Activated CD4-positive, alpha-beta T cell treated with anti-CD3 and anti-CD28 coated beads, Interleukin-2, amount 10 ng/mL, durations not matched to agents 7 days and 5 days (primary cell): ENCODE data around the gene AAMP. TPM values are rescaled to one million over a fixed set of nuclear protein-coding genes. Genes with fewer than 3 reads are reported as not detected.
A peak's percentile ranks its signal among the peaks of the same experiment; 100 is the strongest.
"Not testable (repeated sequence)": the region's sequence is repeated elsewhere in the genome, so short reads cannot be mapped to it uniquely, and the experiment has no call there.

Source experiments
- CTCF ChIA-PET: fragments of 350-600 bp; sonication (Branson Sonifier 250); formaldehyde crosslinking; loops from one replicate; lab custom pipeline; 2021; ENCODE audit warnings: antibody characterized with exemption; lab: Charles Lee
- POLR2A ChIA-PET: fragments of 350-600 bp; sonication (Branson Sonifier 250); formaldehyde crosslinking; loops from one replicate; lab custom pipeline; 2021; ENCODE audit warnings: antibody characterized with exemption; lab: Charles Lee
- DNase-seq: peaks from one replicate; pipeline ENCODE4 v3.0.0-alpha.2; 2020
- H3K27ac Mint-ChIP-seq: one replicate; pipeline ENCODE4 v1.8.0; 2021; ENCODE audit warnings: mild to moderate bottlenecking, moderate library complexity, mixed read lengths
- H3K27me3 Mint-ChIP-seq: one replicate; pipeline ENCODE4 v1.8.0; 2021; ENCODE audit warnings: mixed read lengths
- H3K36me3 Mint-ChIP-seq: one replicate; pipeline ENCODE4 v1.8.0; 2021; ENCODE audit warnings: low read depth, mixed read lengths
- H3K4me1 Mint-ChIP-seq: one replicate; pipeline ENCODE4 v1.8.0; 2021; ENCODE audit warnings: mixed read lengths
- H3K4me3 Mint-ChIP-seq: one replicate; pipeline ENCODE4 v1.8.0; 2021; ENCODE audit warnings: mild to moderate bottlenecking, moderate library complexity, mixed read lengths
- H3K9me3 Mint-ChIP-seq: one replicate; pipeline ENCODE4 v1.8.0; 2021; ENCODE audit warnings: mixed read lengths
- total RNA-seq, 2 experiments: library from RNA; stranded (reverse); gene quantifications; one replicate each; pipeline ENCODE4 v1.2.3, GENCODE V29; 2021

Gene AAMP
- total RNA-seq, 2 experiments from 2014 or later = 42.3 to 51.1 TPM

GRCh38 chr2:218278531-218279360 is 8.8 kb upstream of the AAMP start:
- peak overlapping the region; percentile 54 for H3K27ac Mint-ChIP-seq
- H3K36me3 Mint-ChIP-seq = peaks cover 52% of the 10 kb centered on the region
- no peak for DNase-seq
- H3K4me1 Mint-ChIP-seq = peaks cover 12% of the 10 kb centered on the region
- no peaks in the 10 kb centered on the region for H3K9me3 Mint-ChIP-seq
- no peaks in the 10 kb centered on the region for H3K27me3 Mint-ChIP-seq
- ChIA-PET CTCF (interaction anchor here (1.2 kb wide), 1 partner anchor 117 kb away, joined by 3 read pairs; no protein-coding TSS in a partner anchor), POLR2A (no interaction called here)
- no peak overlapping the region for H3K4me3 Mint-ChIP-seq

- CTCF ChIA-PET = no interaction called here
- POLR2A ChIA-PET = no interaction called here
- Mint-ChIP-seq H3K36me3 (peaks cover 54% of the 10 kb centered on the region), H3K27me3 (no peaks in the 10 kb centered on the region), H3K27ac (no peak overlapping the region), H3K9me3 (no peaks in the 10 kb centered on the region), H3K4me1 (peaks cover 12% of the 10 kb centered on the region), H3K4me3 (no peak overlapping the region)
- DNase-seq = no peak
Observed at GRCh38 chr2:218277921-218278320, 8.0 kb upstream of the AAMP start.

GRCh38 chr2:218276986-218277755 is 7.2 kb upstream of the AAMP start:
- peaks cover 18% of the 10 kb centered on the region for H3K4me1 Mint-ChIP-seq
- peaks cover 54% of the 10 kb centered on the region for H3K36me3 Mint-ChIP-seq
- no peak for DNase-seq
- POLR2A ChIA-PET = no interaction called here
- H3K9me3 Mint-ChIP-seq = no peaks in the 10 kb centered on the region
- H3K27me3 Mint-ChIP-seq = no peaks in the 10 kb centered on the region
- H3K27ac Mint-ChIP-seq = peak overlapping the region; percentile 7
- CTCF ChIA-PET = interaction anchor here (1.0 to 7.5 kb wide), 3 partner anchors 7 to 191 kb away, joined by 3 to 113 read pairs (median 67); partner anchors contain the start of gene TMBIM1
- no peak overlapping the region for H3K4me3 Mint-ChIP-seq

- Mint-ChIP-seq H3K27ac (no peak overlapping the region), H3K27me3 (no peaks in the 10 kb centered on the region), H3K4me1 (peaks cover 27% of the 10 kb centered on the region), H3K4me3 (no peak overlapping the region), H3K36me3 (peaks cover 50% of the 10 kb centered on the region), H3K9me3 (no peaks in the 10 kb centered on the region)
- CTCF ChIA-PET = interaction anchor here (0.5 to 7.5 kb wide), 7 partner anchors 9 to 572 kb away, joined by 3 to 113 read pairs (median 4); partner anchors contain the start of gene TMBIM1
- no peak for DNase-seq
- POLR2A ChIA-PET = no interaction called here
Observed at GRCh38 chr2:218275371-218276072, 5.6 kb upstream of the AAMP start.

GRCh38 chr2:218274586-218274985 is 4.6 kb upstream of the AAMP start:
- CTCF ChIA-PET = interaction anchor here (0.7 to 7.5 kb wide), 4 partner anchors 10 to 121 kb away, joined by 3 to 113 read pairs (median 36); partner anchors contain the start of gene TMBIM1
- Mint-ChIP-seq H3K27ac (no peak overlapping the region), H3K9me3 (no peaks in the 10 kb centered on the region), H3K4me3 (no peak overlapping the region), H3K36me3 (peaks cover 42% of the 10 kb centered on the region), H3K27me3 (no peaks in the 10 kb centered on the region), H3K4me1 (peaks cover 27% of the 10 kb centered on the region)
- POLR2A ChIA-PET = no interaction called here
- no peak for DNase-seq

- peaks cover 32% of the 10 kb centered on the region for H3K4me1 Mint-ChIP-seq
- no peak overlapping the region for H3K27ac Mint-ChIP-seq
- CTCF ChIA-PET = interaction anchor here (1.2 to 7.5 kb wide), 5 partner anchors 11 to 122 kb away, joined by 4 to 113 read pairs (median 30); partner anchors contain the start of genes GPBAR1 and TMBIM1
- H3K36me3 Mint-ChIP-seq = peaks cover 38% of the 10 kb centered on the region
- no peaks in the 10 kb centered on the region for H3K27me3 Mint-ChIP-seq
- no peak for DNase-seq
- POLR2A ChIA-PET = no interaction called here
- H3K9me3 Mint-ChIP-seq = no peaks in the 10 kb centered on the region
- no peak overlapping the region for H3K4me3 Mint-ChIP-seq
Observed at GRCh38 chr2:218273908-218274249, 3.9 kb upstream of the AAMP start.

- H3K36me3 Mint-ChIP-seq = peaks cover 35% of the 10 kb centered on the region
- not testable (repeated sequence) for DNase-seq, H3K27ac Mint-ChIP-seq, H3K4me3 Mint-ChIP-seq, H3K9me3 Mint-ChIP-seq, H3K27me3 Mint-ChIP-seq
- H3K4me1 Mint-ChIP-seq = peaks cover 32% of the 10 kb centered on the region
- CTCF ChIA-PET = interaction anchor here (0.7 to 7.5 kb wide), 11 partner anchors 11 to 444 kb away, joined by 3 to 113 read pairs (median 4); partner anchors contain the start of genes CATIP, GPBAR1 and TMBIM1
- POLR2A ChIA-PET = interaction anchor here (0.6 kb wide), 1 partner anchor 632 kb away, joined by 3 read pairs; no protein-coding TSS in a partner anchor
Observed at GRCh38 chr2:218273214-218273907, 3.4 kb upstream of the AAMP start.

- Mint-ChIP-seq H3K27me3 (no peaks in the 10 kb centered on the region), H3K4me3 (peak overlapping the region; percentile 16), H3K36me3 (peaks cover 34% of the 10 kb centered on the region), H3K4me1 (peaks cover 32% of the 10 kb centered on the region), H3K27ac (peak overlapping the region; percentile 92), H3K9me3 (no peaks in the 10 kb centered on the region)
- POLR2A ChIA-PET = interaction anchor here (0.6 kb wide), 1 partner anchor 633 kb away, joined by 3 read pairs; no protein-coding TSS in a partner anchor
- DNase-seq = peak; percentile 85
- CTCF ChIA-PET = interaction anchor here (0.7 to 7.5 kb wide), 19 partner anchors 12 to 444 kb away, joined by 3 to 113 read pairs (median 4); partner anchors contain the start of genes BCS1L, CATIP, GPBAR1 and TMBIM1
Observed at GRCh38 chr2:218272531-218273212, 2.7 kb upstream of the AAMP start.

GRCh38 chr2:218271865-218272530 is 2.1 kb upstream of the AAMP start:
- H3K27ac Mint-ChIP-seq = peak overlapping the region; percentile 92
- no peaks in the 10 kb centered on the region for H3K27me3 Mint-ChIP-seq
- DNase-seq = no peak
- peaks cover 34% of the 10 kb centered on the region for H3K36me3 Mint-ChIP-seq
- CTCF ChIA-PET = interaction anchor here (0.6 to 7.5 kb wide), 18 partner anchors 11 to 445 kb away, joined by 3 to 113 read pairs (median 4); partner anchors contain the start of genes BCS1L, CATIP, GPBAR1 and TMBIM1
- peak overlapping the region; percentile 88 for H3K4me3 Mint-ChIP-seq
- no peaks in the 10 kb centered on the region for H3K9me3 Mint-ChIP-seq
- peaks cover 39% of the 10 kb centered on the region for H3K4me1 Mint-ChIP-seq
- POLR2A ChIA-PET = interaction anchor here (0.6 kb wide), 1 partner anchor 36 kb away, joined by 3 read pairs; no protein-coding TSS in a partner anchor

- H3K36me3 Mint-ChIP-seq = peaks cover 30% of the 10 kb centered on the region
- H3K27ac Mint-ChIP-seq = peak overlapping the region; percentile 92
- H3K4me1 Mint-ChIP-seq = peaks cover 42% of the 10 kb centered on the region
- H3K27me3 Mint-ChIP-seq = no peaks in the 10 kb centered on the region
- peak overlapping the region; percentile 88 for H3K4me3 Mint-ChIP-seq
- no peaks in the 10 kb centered on the region for H3K9me3 Mint-ChIP-seq
- DNase-seq = no peak
- ChIA-PET POLR2A (interaction anchor here (0.6 kb wide), 1 partner anchor 35 kb away, joined by 3 read pairs; no protein-coding TSS in a partner anchor), CTCF (interaction anchor here (0.6 to 7.5 kb wide), 14 partner anchors 11 to 183 kb away, joined by 3 to 113 read pairs (median 4); partner anchors contain the start of genes CATIP, GPBAR1 and TMBIM1)
Observed at GRCh38 chr2:218271487-218271797, 1.5 kb upstream of the AAMP start.
